Measurements from ENCODE around the gene POU2F3. TPM values are rescaled to one million over a fixed set of nuclear protein-coding genes. Genes with fewer than 3 reads are reported as not detected.

POU2F3 gene
- total RNA-seq = not detected

DNA sequence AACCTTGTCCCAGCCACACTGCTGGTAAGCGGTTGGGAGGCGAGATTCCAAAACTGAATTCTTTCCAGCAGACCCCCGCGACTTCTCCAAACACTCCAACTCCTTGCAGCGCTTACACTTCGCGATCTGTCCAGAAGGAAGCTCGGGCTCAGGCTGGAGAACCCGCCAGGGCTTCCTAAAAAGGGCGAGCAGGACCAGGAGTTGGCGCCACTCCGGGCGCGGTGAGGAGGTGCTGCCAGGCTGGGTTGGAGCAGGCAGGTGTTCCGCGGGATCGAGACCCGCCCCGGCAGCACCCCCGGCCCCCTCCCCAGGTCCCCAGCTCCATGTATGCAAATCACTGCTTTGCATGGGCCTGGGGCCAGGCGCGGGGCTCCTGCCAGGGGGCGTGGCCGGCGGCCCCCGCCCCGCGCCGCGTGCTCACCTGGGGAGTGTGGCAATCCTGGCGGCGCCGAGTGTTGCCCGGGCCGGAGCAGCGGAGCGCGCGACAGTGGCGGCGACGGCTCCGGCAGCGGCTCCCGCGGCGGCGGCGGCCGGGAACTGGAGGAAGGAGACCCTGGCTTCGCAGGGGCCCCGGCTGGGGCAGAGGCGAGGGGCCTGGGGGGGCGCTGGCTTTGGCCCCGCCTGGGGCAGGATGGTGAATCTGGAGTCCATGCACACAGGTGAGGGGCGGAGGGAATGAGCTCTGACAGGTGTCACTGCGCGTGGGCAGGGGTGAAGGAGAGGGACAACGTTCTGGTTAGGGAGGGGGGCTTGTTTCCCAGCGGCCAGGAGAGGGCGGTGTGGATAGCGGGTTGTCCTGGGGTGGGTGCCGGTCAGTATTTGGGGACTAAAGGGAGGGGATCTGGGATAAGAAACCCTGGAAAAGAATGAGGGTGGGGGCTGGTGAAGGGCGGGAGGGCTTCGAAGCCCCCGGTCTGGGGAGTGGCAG lies at the start of gene POU2F3:
TSS of gene POU2F3 (plus strand) at position 428 of the 928 bp plus-strand sequence. CDS start at position 632, 204 bp downstream.
- H3K27ac ChIP-seq = no peak within 1 kb of the TSS
- intact Hi-C loops (cut with DNase I; ENCODE audit: low total_unique reads) (no loop called here), in situ Hi-C loops (cut with MboI; ENCODE audit: low sequenced_read_pairs in 4 of 4) (loop anchor here in 1 of 4 donors (10.0 kb wide), 1 partner anchor 55 kb away; no protein-coding TSS in a partner anchor)
- TF ChIP-seq, protein P1, sequence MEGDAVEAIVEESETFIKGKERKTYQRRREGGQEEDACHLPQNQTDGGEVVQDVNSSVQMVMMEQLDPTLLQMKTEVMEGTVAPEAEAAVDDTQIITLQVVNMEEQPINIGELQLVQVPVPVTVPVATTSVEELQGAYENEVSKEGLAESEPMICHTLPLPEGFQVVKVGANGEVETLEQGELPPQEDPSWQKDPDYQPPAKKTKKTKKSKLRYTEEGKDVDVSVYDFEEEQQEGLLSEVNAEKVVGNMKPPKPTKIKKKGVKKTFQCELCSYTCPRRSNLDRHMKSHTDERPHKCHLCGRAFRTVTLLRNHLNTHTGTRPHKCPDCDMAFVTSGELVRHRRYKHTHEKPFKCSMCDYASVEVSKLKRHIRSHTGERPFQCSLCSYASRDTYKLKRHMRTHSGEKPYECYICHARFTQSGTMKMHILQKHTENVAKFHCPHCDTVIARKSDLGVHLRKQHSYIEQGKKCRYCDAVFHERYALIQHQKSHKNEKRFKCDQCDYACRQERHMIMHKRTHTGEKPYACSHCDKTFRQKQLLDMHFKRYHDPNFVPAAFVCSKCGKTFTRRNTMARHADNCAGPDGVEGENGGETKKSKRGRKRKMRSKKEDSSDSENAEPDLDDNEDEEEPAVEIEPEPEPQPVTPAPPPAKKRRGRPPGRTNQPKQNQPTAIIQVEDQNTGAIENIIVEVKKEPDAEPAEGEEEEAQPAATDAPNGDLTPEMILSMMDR (IDR thresholded peaks at IDR 0.05 in 4 of 5, conservative IDR thresholded peaks at IDR 0.05 in 1 of 5) = no peak
- TF ChIP-seq POLR2A (IDR thresholded peaks at IDR 0.05) = no peak
- H3K4me3 ChIP-seq = no peak within 1 kb of the TSS
- H3K4me1 ChIP-seq = peaks cover 0 to 3% of the 10 kb centered on the region in 2 donors
- peaks cover 23 to 44% (median 24%) of the 10 kb centered on the region in 3 donors for H3K27me3 ChIP-seq
- H3K36me3 ChIP-seq = no peaks in the 10 kb centered on the region
- DNase-seq (no peak), ATAC-seq (no peak)
- H3K9me3 ChIP-seq = no peaks in the 10 kb centered on the region

DNA sequence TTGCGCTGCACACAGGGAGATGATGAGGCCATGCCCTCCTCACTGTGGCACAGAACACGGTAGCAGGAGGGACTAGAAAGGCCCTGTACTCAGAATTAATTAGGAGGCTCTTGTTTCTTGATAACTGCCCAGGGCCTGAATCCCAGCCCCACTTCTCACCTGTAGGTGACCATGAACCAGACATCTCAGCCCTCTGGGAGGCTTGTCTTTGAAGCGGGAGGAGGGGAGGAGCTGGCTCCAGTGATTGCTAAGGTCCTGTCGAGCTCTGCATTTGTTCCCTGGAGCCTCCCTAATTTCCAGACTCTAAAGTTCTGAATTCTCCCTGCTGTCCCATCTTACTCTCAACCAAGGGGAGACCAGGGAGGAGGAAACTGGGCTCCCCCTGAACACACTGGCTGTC lies 48.9 kb upstream of the POU2F3 start:
- ATAC-seq (no peak), DNase-seq (no peak)
- TF ChIP-seq POLR2A (IDR thresholded peaks at IDR 0.05) = no peak
- no peaks in the 10 kb centered on the region for H3K9me3 ChIP-seq
- no peak overlapping the region for H3K27ac ChIP-seq
- H3K4me3 ChIP-seq = no peak overlapping the region
- peaks cover 3 to 7% of the 10 kb centered on the region in 2 donors for H3K4me1 ChIP-seq
- no peaks in the 10 kb centered on the region for H3K36me3 ChIP-seq
- intact Hi-C loops (cut with DNase I; ENCODE audit: low total_unique reads) (no loop called here), in situ Hi-C loops (cut with MboI; ENCODE audit: low sequenced_read_pairs in 4 of 4) (no loop called here)
- peaks cover 0 to 12% (median 0%) of the 10 kb centered on the region in 3 donors for H3K27me3 ChIP-seq

DNA sequence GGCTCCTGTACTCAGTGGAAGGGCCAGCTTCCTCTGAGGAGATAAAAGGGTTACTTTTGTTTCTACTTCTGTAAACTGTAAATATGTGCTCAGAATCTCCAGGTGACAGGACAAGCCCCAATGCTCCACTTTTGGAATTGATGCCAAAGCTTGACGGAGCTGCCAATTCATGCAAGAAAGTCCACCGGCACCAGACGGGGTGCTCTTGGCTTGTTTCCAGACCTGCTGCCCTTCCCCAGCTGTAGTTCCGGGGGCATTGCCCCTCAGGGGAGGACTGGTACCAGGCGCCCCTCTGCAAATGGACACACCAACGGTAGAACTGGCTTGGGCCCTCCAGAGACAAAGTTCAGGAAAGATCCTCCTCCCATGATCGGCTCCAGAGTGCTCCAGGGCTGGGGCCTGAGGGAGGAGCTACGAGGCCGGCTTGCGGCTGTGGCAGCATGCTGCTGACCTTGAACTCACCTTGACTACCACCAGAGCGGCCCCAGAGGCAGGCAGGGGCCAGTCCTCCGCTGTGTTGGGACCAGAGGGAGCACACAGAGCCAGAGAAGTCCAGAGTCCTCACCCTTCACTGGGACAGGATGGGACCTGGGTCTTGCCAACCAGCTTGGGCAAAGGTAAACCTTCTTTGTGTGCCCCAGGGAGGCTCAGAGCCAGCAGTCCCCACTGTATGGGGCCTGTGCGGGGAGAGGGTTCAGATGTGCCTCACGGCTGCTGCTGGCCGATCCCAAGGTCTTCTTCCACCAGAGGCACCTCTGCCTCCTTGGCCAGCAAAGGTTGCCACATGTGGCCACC lies 46.9 kb upstream of the POU2F3 start:
- Histone ChIP-seq H3K27me3 (peaks cover 0 to 12% (median 0%) of the 10 kb centered on the region in 3 donors), H3K9me3 (no peaks in the 10 kb centered on the region), H3K27ac (no peak overlapping the region), H3K4me3 (no peak overlapping the region), H3K4me1 (peaks cover 0 to 3% of the 10 kb centered on the region in 2 donors), H3K36me3 (no peaks in the 10 kb centered on the region)
- intact Hi-C loops (cut with DNase I; ENCODE audit: low total_unique reads) (loop anchor here (2.0 kb wide), 1 partner anchor 58 kb away; no protein-coding TSS in a partner anchor), in situ Hi-C loops (cut with MboI; ENCODE audit: low sequenced_read_pairs in 4 of 4) (no loop called here)
- TF ChIP-seq, protein P1 (IDR thresholded peaks at IDR 0.05 in 4 of 5, conservative IDR thresholded peaks at IDR 0.05 in 1 of 5) = no peak
- no peak for TF ChIP-seq POLR2A (IDR thresholded peaks at IDR 0.05)
- DNase-seq = no peak
- ATAC-seq = no peak

DNA sequence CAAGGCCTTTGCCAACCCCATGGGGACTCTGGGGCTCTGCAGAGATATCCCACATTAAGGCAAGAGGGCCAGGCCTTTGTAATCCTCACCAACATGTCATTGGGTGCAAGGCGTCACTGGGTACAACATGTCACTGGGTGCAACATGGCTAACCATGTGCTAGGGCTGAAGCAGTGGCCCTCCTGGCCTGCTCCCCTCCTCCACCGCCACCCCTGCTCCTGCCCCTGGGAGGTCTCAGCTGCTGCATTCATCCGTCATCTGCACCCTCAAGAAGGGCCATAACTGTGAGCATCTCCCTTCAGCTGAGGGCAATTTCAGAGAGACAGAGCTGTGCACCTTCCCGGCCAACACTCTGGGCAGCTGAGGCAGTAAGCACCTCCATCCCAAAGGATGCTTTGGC lies 45.8 kb upstream of the POU2F3 start:
- no peak for TF ChIP-seq POLR2A (IDR thresholded peaks at IDR 0.05)
- TF ChIP-seq, protein P1 (IDR thresholded peaks at IDR 0.05 in 4 of 5, conservative IDR thresholded peaks at IDR 0.05 in 1 of 5) = no peak
- ATAC-seq = no peak

More for the DNA sequence above, 45.8 kb upstream of the POU2F3 start:
- peaks cover 0 to 12% (median 0%) of the 10 kb centered on the region in 3 donors for H3K27me3 ChIP-seq
- H3K36me3 ChIP-seq = no peaks in the 10 kb centered on the region
- intact Hi-C loops (cut with DNase I; ENCODE audit: low total_unique reads) (no loop called here), in situ Hi-C loops (cut with MboI; ENCODE audit: low sequenced_read_pairs in 4 of 4) (no loop called here)
- peaks cover 0 to 3% of the 10 kb centered on the region in 2 donors for H3K4me1 ChIP-seq
- DNase-seq = no peak
- H3K9me3 ChIP-seq = no peaks in the 10 kb centered on the region
- H3K4me3 ChIP-seq = no peak overlapping the region
- H3K27ac ChIP-seq = no peak overlapping the region

Data from gastrocnemius medialis (tissue), 4 donors.